Activated T-cell treated with anti-CD3 and anti-CD28 coated beads, Interleukin-2, amount 50 U/mL, for 24 hours (primary cell): Measurements from ENCODE around the gene PRLR.

Source experiments
- DNase-seq: peaks from one replicate; pipeline ENCODE4 v3.0.0-alpha.2; 2020
- H3K27ac Mint-ChIP-seq: 2 replicates; pipeline ENCODE4 v1.8.0; 2020; ENCODE audit warnings: mild to moderate bottlenecking, mixed read lengths
- H3K27me3 Mint-ChIP-seq: 2 replicates; pipeline ENCODE4 v1.8.0; 2020; ENCODE audit warnings: mixed read lengths
- H3K36me3 Mint-ChIP-seq: 2 replicates; pipeline ENCODE4 v1.8.0; 2020; ENCODE audit warnings: low read depth, mixed read lengths
- H3K4me1 Mint-ChIP-seq: 2 replicates; pipeline ENCODE4 v1.8.0; 2020; ENCODE audit warnings: low read depth, mixed read lengths
- H3K4me3 Mint-ChIP-seq: 2 replicates; pipeline ENCODE4 v1.8.0; 2020; ENCODE audit warnings: mild to moderate bottlenecking, moderate library complexity, mixed read lengths
- H3K9me3 Mint-ChIP-seq: 2 replicates; pipeline ENCODE4 v1.8.0; 2020; ENCODE audit warnings: mixed read lengths

The PRLR gene

GRCh38 chr5:35009019-35009418, 221.3 kb downstream of the PRLR start:
- Mint-ChIP-seq H3K4me3 (no peak overlapping the region), H3K27ac (no peak overlapping the region), H3K4me1 (no peaks in the 10 kb centered on the region), H3K9me3 (no peaks in the 10 kb centered on the region), H3K27me3 (peaks cover 39% of the 10 kb centered on the region), H3K36me3 (no peaks in the 10 kb centered on the region)
- no peak for DNase-seq

- DNase-seq = no peak
- Mint-ChIP-seq H3K4me3 (no peak overlapping the region), H3K27me3 (peaks cover 51% of the 10 kb centered on the region), H3K27ac (no peak overlapping the region), H3K4me1 (no peaks in the 10 kb centered on the region), H3K36me3 (no peaks in the 10 kb centered on the region), H3K9me3 (no peaks in the 10 kb centered on the region)
Observed at GRCh38 chr5:35004771-35005170, 225.5 kb downstream of the PRLR start.

GRCh38 chr5:35004200-35004599, 226.1 kb downstream of the PRLR start:
- H3K27ac Mint-ChIP-seq = no peak overlapping the region
- H3K27me3 Mint-ChIP-seq = peaks cover 48% of the 10 kb centered on the region
- H3K9me3 Mint-ChIP-seq = no peaks in the 10 kb centered on the region
- no peaks in the 10 kb centered on the region for H3K4me1 Mint-ChIP-seq
- no peak for DNase-seq
- no peak overlapping the region for H3K4me3 Mint-ChIP-seq
- H3K36me3 Mint-ChIP-seq = no peaks in the 10 kb centered on the region

GRCh38 chr5:35003018-35003957, 227.0 kb downstream of the PRLR start:
- no peak overlapping the region for H3K4me3 Mint-ChIP-seq
- no peak overlapping the region for H3K27ac Mint-ChIP-seq
- H3K9me3 Mint-ChIP-seq = no peaks in the 10 kb centered on the region
- peak; percentile 66 for DNase-seq
- no peaks in the 10 kb centered on the region for H3K36me3 Mint-ChIP-seq
- H3K27me3 Mint-ChIP-seq = peaks cover 42% of the 10 kb centered on the region
- H3K4me1 Mint-ChIP-seq = no peaks in the 10 kb centered on the region

GRCh38 chr5:35002459-35002858, 227.8 kb downstream of the PRLR start:
- DNase-seq = no peak
- Mint-ChIP-seq H3K4me1 (no peaks in the 10 kb centered on the region), H3K4me3 (no peak overlapping the region), H3K27ac (no peak overlapping the region), H3K9me3 (no peaks in the 10 kb centered on the region), H3K27me3 (peaks cover 36% of the 10 kb centered on the region), H3K36me3 (no peaks in the 10 kb centered on the region)

- H3K27me3 Mint-ChIP-seq = peaks cover 36% of the 10 kb centered on the region
- DNase-seq = no peak
- no peak overlapping the region for H3K4me3 Mint-ChIP-seq
- H3K9me3 Mint-ChIP-seq = no peaks in the 10 kb centered on the region
- H3K27ac Mint-ChIP-seq = no peak overlapping the region
- H3K36me3 Mint-ChIP-seq = no peaks in the 10 kb centered on the region
- H3K4me1 Mint-ChIP-seq = no peaks in the 10 kb centered on the region
Observed at GRCh38 chr5:35001842-35002241, 228.4 kb downstream of the PRLR start.
